IMR-90 (cell line): Measurements from ENCODE around the gene LIMCH1.

ENCODE experiments used
- BHLHE40 ChIP-seq: fragments of 150-350 bp; IDR thresholded peaks from 2 replicates; pipeline ENCODE4 v1.6.1; 2016; ENCODE audit warnings: mild to moderate bottlenecking, low read depth, low read length
- CEBPB ChIP-seq: IDR thresholded peaks from 2 replicates; pipeline ENCODE4 v1.6.1; 2012; ENCODE audit warnings: low read depth, low read length, improper control_type of control experiment
- FOS ChIP-seq: fragments of 150-350 bp; IDR thresholded peaks from 2 replicates; pipeline ENCODE4 v1.6.1; 2016; ENCODE audit warnings: low read depth, low read length
- MAZ ChIP-seq: IDR thresholded peaks from 2 replicates; pipeline ENCODE4 v1.6.1; 2012; ENCODE audit warnings: low read depth, mild to moderate bottlenecking, low read length, improper control_type of control experiment, moderate library complexity, borderline replicate concordance
- MXI1 ChIP-seq: IDR thresholded peaks from 2 replicates; pipeline ENCODE4 v1.6.1; 2012; ENCODE audit warnings: low read depth, mild to moderate bottlenecking, low read length, moderate library complexity, borderline replicate concordance
- NFE2L2 ChIP-seq: fragments of 150-350 bp; IDR thresholded peaks from 2 replicates; pipeline ENCODE4 v1.6.1; 2016; ENCODE audit warnings: low read depth, mild to moderate bottlenecking, low read length
- POLR2A ChIP-seq: IDR thresholded peaks from 2 replicates; pipeline ENCODE4 v1.6.1; 2012; ENCODE audit warnings: mild to moderate bottlenecking, low read depth, low read length
- RAD21 ChIP-seq: IDR thresholded peaks from 2 replicates; pipeline ENCODE4 v1.6.1; 2012; ENCODE audit warnings: low read length, improper control_type of control experiment
- RCOR1 ChIP-seq: IDR thresholded peaks from 2 replicates; pipeline ENCODE4 v1.6.1; 2012; ENCODE audit warnings: mild to moderate bottlenecking, low read length, improper control_type of control experiment; ENCODE audit not compliant: insufficient replicate concordance
- RFX5 ChIP-seq: IDR thresholded peaks from 2 replicates; pipeline ENCODE4 v1.8.0; 2012; ENCODE audit warnings: low read depth, mild to moderate bottlenecking, low read length, moderate library complexity
- SMC3 ChIP-seq: fragments of 150-350 bp; IDR thresholded peaks from 2 replicates; pipeline ENCODE4 v1.6.1; 2016; ENCODE audit warnings: low read depth, mild to moderate bottlenecking, antibody characterized with exemption, low read length, moderate library complexity
- TF ChIP-seq, protein P1 (sequence below): conservative IDR thresholded peaks from 2 replicates; pipeline ENCODE4 v1.5.1; 2012; ENCODE audit warnings: mild to moderate bottlenecking, low read depth, low read length, improper control_type of control experiment
- TF ChIP-seq, protein P2 (sequence below): fragments of 150-350 bp; IDR thresholded peaks from 2 replicates; pipeline ENCODE4 v1.6.1; 2017; ENCODE audit warnings: mild to moderate bottlenecking, antibody characterized with exemption, low read length, low read depth

DNA sequence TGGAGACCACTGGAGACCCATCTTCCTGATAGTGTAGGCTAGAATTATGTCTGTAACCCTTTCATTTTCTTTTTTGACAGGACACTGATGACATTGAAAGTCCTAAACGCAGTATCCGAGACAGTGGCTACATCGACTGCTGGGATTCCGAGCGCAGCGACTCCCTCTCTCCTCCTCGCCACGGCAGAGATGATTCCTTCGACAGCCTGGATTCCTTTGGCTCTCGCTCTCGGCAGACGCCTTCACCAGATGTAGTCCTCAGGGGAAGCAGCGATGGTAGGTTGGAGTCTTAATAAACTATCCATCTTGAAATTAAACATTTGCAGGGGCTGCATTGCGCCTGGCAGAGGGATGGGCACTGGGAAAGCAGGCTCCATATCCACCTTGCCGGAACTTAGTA is 75.4 kb downstream of the LIMCH1 start:
- TF ChIP-seq, protein P1, sequence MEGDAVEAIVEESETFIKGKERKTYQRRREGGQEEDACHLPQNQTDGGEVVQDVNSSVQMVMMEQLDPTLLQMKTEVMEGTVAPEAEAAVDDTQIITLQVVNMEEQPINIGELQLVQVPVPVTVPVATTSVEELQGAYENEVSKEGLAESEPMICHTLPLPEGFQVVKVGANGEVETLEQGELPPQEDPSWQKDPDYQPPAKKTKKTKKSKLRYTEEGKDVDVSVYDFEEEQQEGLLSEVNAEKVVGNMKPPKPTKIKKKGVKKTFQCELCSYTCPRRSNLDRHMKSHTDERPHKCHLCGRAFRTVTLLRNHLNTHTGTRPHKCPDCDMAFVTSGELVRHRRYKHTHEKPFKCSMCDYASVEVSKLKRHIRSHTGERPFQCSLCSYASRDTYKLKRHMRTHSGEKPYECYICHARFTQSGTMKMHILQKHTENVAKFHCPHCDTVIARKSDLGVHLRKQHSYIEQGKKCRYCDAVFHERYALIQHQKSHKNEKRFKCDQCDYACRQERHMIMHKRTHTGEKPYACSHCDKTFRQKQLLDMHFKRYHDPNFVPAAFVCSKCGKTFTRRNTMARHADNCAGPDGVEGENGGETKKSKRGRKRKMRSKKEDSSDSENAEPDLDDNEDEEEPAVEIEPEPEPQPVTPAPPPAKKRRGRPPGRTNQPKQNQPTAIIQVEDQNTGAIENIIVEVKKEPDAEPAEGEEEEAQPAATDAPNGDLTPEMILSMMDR, result no peak
- TF ChIP-seq BHLHE40 (no peak), POLR2A (no peak), FOS (no peak), SMC3 (no peak), RCOR1 (no peak), RFX5 (no peak), RAD21 (no peak), MAZ (no peak), CEBPB (no peak), MXI1 (no peak), NFE2L2 (no peak)
- TF ChIP-seq, protein P2, sequence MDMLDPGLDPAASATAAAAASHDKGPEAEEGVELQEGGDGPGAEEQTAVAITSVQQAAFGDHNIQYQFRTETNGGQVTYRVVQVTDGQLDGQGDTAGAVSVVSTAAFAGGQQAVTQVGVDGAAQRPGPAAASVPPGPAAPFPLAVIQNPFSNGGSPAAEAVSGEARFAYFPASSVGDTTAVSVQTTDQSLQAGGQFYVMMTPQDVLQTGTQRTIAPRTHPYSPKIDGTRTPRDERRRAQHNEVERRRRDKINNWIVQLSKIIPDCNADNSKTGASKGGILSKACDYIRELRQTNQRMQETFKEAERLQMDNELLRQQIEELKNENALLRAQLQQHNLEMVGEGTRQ, result no peak
